Subcutaneous abdominal adipose tissue (tissue), 5 donors: ENCODE data around the gene LRP10.
A peak's percentile ranks its signal among the peaks of the same experiment; 100 is the strongest.

ENCODE experiments used
- H3K27ac ChIP-seq: one replicate; pipeline ENCODE4 v1.7.0; 2013; ENCODE audit warnings: low read depth, mild to moderate bottlenecking, inconsistent platforms, low read length, moderate library complexity
- H3K27me3 ChIP-seq, 5 donors: one replicate each; pipeline ENCODE4 v1.7.0; 2013; ENCODE audit warnings: low read length in 5 of 5, inconsistent platforms in 1 of 5; ENCODE audit not compliant: control insufficient read depth in 5 of 5, insufficient read depth in 4 of 5
- H3K36me3 ChIP-seq, 5 donors: one replicate each; pipeline ENCODE4 v1.7.0; 2013; ENCODE audit warnings: low read length in 5 of 5; ENCODE audit not compliant: control insufficient read depth in 5 of 5, insufficient read depth in 5 of 5
- H3K4me1 ChIP-seq, 5 donors: one replicate each; pipeline ENCODE4 v1.7.0; 2013; ENCODE audit warnings: low read length in 5 of 5, mild to moderate bottlenecking in 3 of 5, moderate library complexity in 1 of 5; ENCODE audit not compliant: control insufficient read depth in 5 of 5, insufficient read depth in 5 of 5
- H3K4me3 ChIP-seq, 5 donors: one replicate each; pipeline ENCODE4 v1.7.0; 2013; ENCODE audit warnings: low read length in 5 of 5, low read depth in 1 of 5
- H3K9ac ChIP-seq, 5 donors: one replicate each; pipeline ENCODE4 v1.7.0; 2013; ENCODE audit warnings: low read length in 5 of 5, mild to moderate bottlenecking in 4 of 5, moderate library complexity in 3 of 5
- H3K9me3 ChIP-seq, 5 donors: one replicate each; pipeline ENCODE4 v1.7.0; 2013; ENCODE audit warnings: low read length in 5 of 5; ENCODE audit not compliant: control insufficient read depth in 5 of 5
- donor health status: healthy.
- donor health status: healthy.
- donor health status: healthy.
- donor health status: healthy.
- donor health status: healthy.

The LRP10 gene

DNA sequence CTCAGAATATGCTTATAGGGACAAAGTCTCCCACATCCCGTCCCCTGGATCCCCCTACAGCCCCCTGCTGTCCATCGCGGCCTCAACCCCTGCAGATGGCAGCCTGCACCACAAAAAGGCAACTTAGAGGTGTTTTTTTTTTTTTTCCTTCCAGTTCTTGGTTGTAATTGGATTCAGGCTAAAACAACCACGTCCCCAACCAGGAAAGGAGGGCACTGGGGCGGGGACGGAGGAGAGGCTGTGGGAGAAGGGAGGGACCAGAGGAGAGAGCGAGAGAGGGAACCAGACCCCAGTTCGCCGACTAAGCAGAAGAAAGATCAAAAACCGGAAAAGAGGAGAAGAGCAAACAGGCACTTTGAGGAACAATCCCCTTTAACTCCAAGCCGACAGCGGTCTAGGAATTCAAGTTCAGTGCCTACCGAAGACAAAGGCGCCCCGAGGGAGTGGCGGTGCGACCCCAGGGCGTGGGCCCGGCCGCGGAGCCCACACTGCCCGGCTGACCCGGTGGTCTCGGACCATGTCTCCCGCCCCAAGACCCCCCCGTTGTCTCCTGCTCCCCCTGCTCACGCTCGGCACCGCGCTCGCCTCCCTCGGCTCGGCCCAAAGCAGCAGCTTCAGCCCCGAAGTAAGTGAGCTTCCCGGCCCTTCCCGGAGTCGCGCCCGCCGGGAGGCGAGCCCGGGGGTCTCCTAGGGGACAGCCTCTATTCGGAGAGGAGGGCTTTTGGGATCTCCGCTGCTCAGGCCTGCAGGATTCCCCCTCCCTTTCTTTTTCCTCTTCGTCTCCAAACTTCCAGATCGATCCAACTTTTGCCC is 35.0 kb upstream of the LRP10 start, which contains the start of gene MMP14:
Gene MMP14 (plus strand): TSS at position 285 of the 813 bp plus-strand sequence. CDS start 233 bp downstream, at position 518.
- Histone ChIP-seq H3K4me3 (peak within 1 kb of the TSS; percentile 88 to 94 (median 89)), H3K27me3 (no peaks in the 10 kb centered on the region), H3K4me1 (peaks cover 4 to 49% (median 44%) of the 10 kb centered on the region in 5 donors), H3K36me3 (peaks cover 6 to 32% (median 18%) of the 10 kb centered on the region in 5 donors), H3K9me3 (no peaks in the 10 kb centered on the region), H3K9ac (peak within 1 kb of the TSS; percentile 40 to 96 (median 95)), H3K27ac (peak within 1 kb of the TSS; percentile 96)

DNA sequence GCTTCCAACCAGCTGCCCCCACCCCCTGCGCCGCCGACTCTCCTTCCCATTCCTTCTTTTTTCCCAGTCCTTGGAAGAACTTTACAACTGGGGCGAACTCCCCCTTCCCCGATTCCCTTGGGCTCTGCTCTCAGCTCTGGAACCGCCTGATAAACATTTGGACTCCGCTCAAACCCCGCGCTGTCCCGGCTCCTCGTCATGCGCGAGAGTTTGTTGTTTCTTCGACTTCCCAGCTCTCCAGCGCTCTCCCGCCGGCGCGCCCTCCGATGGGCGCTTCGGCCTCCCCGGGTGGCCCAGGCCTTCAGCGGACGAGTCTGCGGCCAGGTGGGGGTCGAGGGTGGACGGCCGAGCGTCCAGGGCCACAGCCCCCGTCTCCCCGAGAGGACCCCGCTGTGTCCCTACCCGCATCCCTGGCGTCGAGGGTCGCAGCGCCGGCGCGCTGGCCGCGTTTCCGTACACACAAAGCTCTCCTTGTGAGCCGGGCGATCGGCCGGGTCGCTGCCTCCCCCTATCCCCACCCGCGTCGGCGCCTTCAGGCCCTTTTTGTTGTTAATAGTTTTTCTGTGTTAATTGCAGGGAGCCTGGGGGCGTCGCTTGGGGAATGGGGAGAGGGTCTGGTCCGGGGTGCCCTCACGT is 34.3 kb upstream of the LRP10 start:
- Histone ChIP-seq H3K4me1 (peaks cover 4 to 52% (median 47%) of the 10 kb centered on the region in 5 donors), H3K27ac (peak overlapping the region; percentile 96), H3K9me3 (no peaks in the 10 kb centered on the region), H3K9ac (peak overlapping the region; percentile 40 to 96 (median 95)), H3K4me3 (peak overlapping the region; percentile 87 to 94 (median 89)), H3K36me3 (peaks cover 6 to 39% (median 26%) of the 10 kb centered on the region in 5 donors), H3K27me3 (no peaks in the 10 kb centered on the region)

- peak overlapping the region; percentile 40 to 96 (median 95) for H3K9ac ChIP-seq
- H3K4me1 ChIP-seq: peaks cover 4 to 52% (median 49%) of the 10 kb centered on the region in 5 donors
- peak overlapping the region; percentile 96 for H3K27ac ChIP-seq
- H3K4me3 ChIP-seq: peak overlapping the region; percentile 87 to 94 (median 89)
- H3K9me3 ChIP-seq: no peaks in the 10 kb centered on the region
- no peaks in the 10 kb centered on the region for H3K27me3 ChIP-seq
- peaks cover 6 to 47% (median 33%) of the 10 kb centered on the region in 5 donors for H3K36me3 ChIP-seq
Observed at GRCh38 chr14:22837750-22838538, 33.6 kb upstream of the LRP10 start.

DNA sequence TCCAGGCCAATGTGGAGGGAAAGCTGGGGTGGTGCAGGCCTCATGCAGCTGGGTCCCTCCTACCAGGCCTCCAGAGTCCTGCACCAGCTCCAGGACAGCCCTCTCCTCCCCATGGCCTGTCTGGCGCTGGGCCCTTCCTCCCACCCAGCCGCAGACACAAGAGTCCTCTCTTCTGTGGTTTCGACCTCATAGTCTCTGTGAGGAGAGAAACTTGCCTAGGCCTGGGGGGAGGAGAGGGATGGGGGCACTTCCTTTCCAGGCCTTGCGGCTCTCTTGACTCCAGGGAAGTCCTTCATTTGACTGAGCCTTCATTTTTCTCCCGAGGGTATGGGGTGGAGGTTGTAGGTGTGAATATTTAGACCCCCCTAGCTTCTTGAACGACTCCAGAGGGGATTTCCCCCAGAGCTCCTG is 32.9 kb upstream of the LRP10 start:
- Histone ChIP-seq H3K4me1 (peaks cover 4 to 52% (median 49%) of the 10 kb centered on the region in 5 donors), H3K27me3 (no peaks in the 10 kb centered on the region), H3K9ac (peak overlapping the region; percentile 40 to 96 (median 95)), H3K36me3 (peaks cover 4 to 48% (median 37%) of the 10 kb centered on the region in 5 donors), H3K4me3 (peak overlapping the region; percentile 87 to 94 (median 89)), H3K9me3 (no peaks in the 10 kb centered on the region), H3K27ac (peak overlapping the region; percentile 96)

DNA sequence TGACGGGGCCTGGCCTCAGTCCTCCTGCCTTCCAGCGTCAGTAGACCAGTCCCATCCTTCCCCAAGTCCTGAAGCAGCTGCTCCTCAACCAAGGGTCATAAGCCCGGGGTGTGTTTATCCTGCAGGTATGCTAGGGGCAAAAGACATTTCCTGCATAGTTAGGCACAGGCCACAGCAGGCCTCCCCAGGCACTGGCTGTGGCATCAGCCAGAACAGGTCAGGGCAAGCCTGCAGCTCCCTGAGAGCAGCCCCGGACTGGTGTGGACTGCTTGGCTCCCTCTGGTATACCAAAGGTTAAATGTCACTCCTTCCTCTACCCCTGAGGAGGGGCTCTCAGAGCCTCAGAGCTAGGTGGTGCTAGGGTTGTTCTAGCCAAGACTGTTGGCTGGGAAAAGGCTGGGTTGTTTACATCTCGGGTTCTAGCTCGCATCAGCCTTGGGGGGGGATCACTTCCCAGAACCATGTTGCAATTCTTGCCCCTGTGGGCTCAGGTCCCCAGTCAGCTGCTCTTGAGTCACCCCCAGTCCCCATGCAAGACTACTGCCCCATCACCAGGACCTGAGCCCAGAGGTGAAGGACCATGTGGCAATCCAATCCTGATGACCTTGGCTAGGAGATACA is 32.3 kb upstream of the LRP10 start:
- peaks cover 0 to 48% (median 36%) of the 10 kb centered on the region in 5 donors for H3K36me3 ChIP-seq
- no peaks in the 10 kb centered on the region for H3K27me3 ChIP-seq
- peak overlapping the region; percentile 49 to 94 (median 89) for H3K4me3 ChIP-seq
- H3K4me1 ChIP-seq: peaks cover 4 to 52% (median 49%) of the 10 kb centered on the region in 5 donors
- H3K27ac ChIP-seq: peak overlapping the region; percentile 96
- peak overlapping the region; percentile 17 to 96 (median 60) for H3K9ac ChIP-seq
- H3K9me3 ChIP-seq: no peaks in the 10 kb centered on the region

DNA sequence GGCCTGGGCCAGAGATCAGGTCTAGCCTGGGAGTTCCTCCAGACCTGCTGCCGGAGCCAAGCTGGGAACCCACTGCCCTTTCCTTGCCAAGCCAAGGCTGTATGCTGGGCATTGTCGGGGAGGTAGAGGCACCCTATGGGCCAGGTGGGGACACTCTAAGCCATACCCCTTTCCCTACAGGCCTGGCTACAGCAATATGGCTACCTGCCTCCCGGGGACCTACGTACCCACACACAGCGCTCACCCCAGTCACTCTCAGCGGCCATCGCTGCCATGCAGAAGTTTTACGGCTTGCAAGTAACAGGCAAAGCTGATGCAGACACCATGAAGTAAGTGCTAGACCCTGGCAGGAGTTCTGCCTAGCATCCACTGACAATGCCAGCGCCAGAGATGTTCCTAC is 30.2 kb upstream of the LRP10 start:
- no peak overlapping the region for H3K27ac ChIP-seq
- no peaks in the 10 kb centered on the region for H3K27me3 ChIP-seq
- H3K9me3 ChIP-seq: no peaks in the 10 kb centered on the region
- H3K4me3 ChIP-seq: no peak overlapping the region
- H3K36me3 ChIP-seq: peaks cover 0 to 63% (median 54%) of the 10 kb centered on the region in 5 donors
- H3K9ac ChIP-seq: peak overlapping the region in 1 of 5 donors; percentile 41
- H3K4me1 ChIP-seq: peaks cover 4 to 58% (median 55%) of the 10 kb centered on the region in 5 donors

DNA sequence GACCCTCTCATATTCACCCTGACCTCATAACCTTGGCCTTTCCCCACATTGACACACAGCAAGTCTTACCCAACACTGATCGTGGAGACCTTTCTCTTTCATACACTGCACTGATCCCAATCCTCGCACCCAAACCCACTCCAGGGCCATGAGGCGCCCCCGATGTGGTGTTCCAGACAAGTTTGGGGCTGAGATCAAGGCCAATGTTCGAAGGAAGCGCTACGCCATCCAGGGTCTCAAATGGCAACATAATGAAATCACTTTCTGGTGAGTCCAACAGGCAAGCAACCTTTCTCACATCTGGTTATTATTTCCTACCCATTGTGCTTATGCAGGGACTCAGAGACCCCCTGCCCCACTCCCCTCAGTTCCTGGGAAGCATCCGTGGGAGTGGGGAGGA is 29.8 kb upstream of the LRP10 start:
- H3K4me3 ChIP-seq: no peak overlapping the region
- H3K4me1 ChIP-seq: peaks cover 4 to 58% (median 57%) of the 10 kb centered on the region in 5 donors
- H3K9me3 ChIP-seq: no peaks in the 10 kb centered on the region
- H3K27me3 ChIP-seq: no peaks in the 10 kb centered on the region
- H3K27ac ChIP-seq: no peak overlapping the region
- H3K9ac ChIP-seq: no peak overlapping the region
- H3K36me3 ChIP-seq: peaks cover 0 to 67% (median 57%) of the 10 kb centered on the region in 5 donors

GRCh38 chr14:22842211-22843122 is 29.1 kb upstream of the LRP10 start:
- peaks cover 4 to 61% (median 56%) of the 10 kb centered on the region in 5 donors for H3K4me1 ChIP-seq
- H3K36me3 ChIP-seq: peaks cover 0 to 71% (median 60%) of the 10 kb centered on the region in 5 donors
- no peaks in the 10 kb centered on the region for H3K9me3 ChIP-seq
- no peaks in the 10 kb centered on the region for H3K27me3 ChIP-seq
- H3K9ac ChIP-seq: no peak overlapping the region
- H3K4me3 ChIP-seq: no peak overlapping the region
- H3K27ac ChIP-seq: no peak overlapping the region
